ENCODE data around the gene CARD11. TPM values are rescaled to one million over a fixed set of nuclear protein-coding genes. Genes with fewer than 3 reads are reported as not detected.

CARD11 gene
- total RNA-seq, 1 donor from 2014 or later = 9.3 TPM

- peaks cover 13% of the 10 kb centered on the region for H3K36me3 Mint-ChIP-seq
- no peak for DNase-seq (ENCODE audit: low spot score in 2 of 2, unreplicated experiment in 2 of 2)
- peaks cover 2% of the 10 kb centered on the region for H3K4me1 Mint-ChIP-seq
- H3K9me3 Mint-ChIP-seq = peaks cover 29% of the 10 kb centered on the region
- no peak overlapping the region for H3K27ac Mint-ChIP-seq
- H3K4me3 Mint-ChIP-seq = no peak overlapping the region
- no peaks in the 10 kb centered on the region for H3K27me3 Mint-ChIP-seq (ENCODE audit: low read depth)
- TF ChIP-seq CTCF (IDR thresholded peaks at IDR 0.05; ENCODE audit: unreplicated experiment) = no peak
Observed at GRCh38 chr7:2986561-2986960, 57.1 kb downstream of the CARD11 start.

- Mint-ChIP-seq H3K27ac (no peak overlapping the region), H3K36me3 (peaks cover 13% of the 10 kb centered on the region), H3K4me1 (peaks cover 2% of the 10 kb centered on the region), H3K4me3 (no peak overlapping the region), H3K9me3 (peaks cover 24% of the 10 kb centered on the region), H3K27me3 (ENCODE audit: low read depth) (no peaks in the 10 kb centered on the region)
- DNase-seq (ENCODE audit: low spot score in 2 of 2, unreplicated experiment in 2 of 2) = no peak
- no peak for TF ChIP-seq CTCF (IDR thresholded peaks at IDR 0.05; ENCODE audit: unreplicated experiment)
Observed at GRCh38 chr7:2985866-2986265, 57.8 kb downstream of the CARD11 start.

GRCh38 chr7:2984091-2984490, 59.6 kb downstream of the CARD11 start:
- no peak for DNase-seq (ENCODE audit: low spot score in 2 of 2, unreplicated experiment in 2 of 2)
- Mint-ChIP-seq H3K9me3 (peaks cover 14% of the 10 kb centered on the region), H3K27ac (no peak overlapping the region), H3K4me1 (peaks cover 2% of the 10 kb centered on the region), H3K4me3 (no peak overlapping the region), H3K36me3 (peaks cover 7% of the 10 kb centered on the region), H3K27me3 (ENCODE audit: low read depth) (no peaks in the 10 kb centered on the region)
- no peak for TF ChIP-seq CTCF (IDR thresholded peaks at IDR 0.05; ENCODE audit: unreplicated experiment)

- TF ChIP-seq CTCF (IDR thresholded peaks at IDR 0.05; ENCODE audit: unreplicated experiment) = no peak
- Mint-ChIP-seq H3K27ac (no peak overlapping the region), H3K27me3 (ENCODE audit: low read depth) (no peaks in the 10 kb centered on the region), H3K4me1 (peaks cover 2% of the 10 kb centered on the region), H3K4me3 (no peak overlapping the region), H3K9me3 (peaks cover 13% of the 10 kb centered on the region), H3K36me3 (peaks cover 6% of the 10 kb centered on the region)
- no peak for DNase-seq (ENCODE audit: low spot score in 2 of 2, unreplicated experiment in 2 of 2)
Observed at GRCh38 chr7:2983586-2983985, 60.1 kb downstream of the CARD11 start.

- DNase-seq (ENCODE audit: low spot score in 2 of 2, unreplicated experiment in 2 of 2) = no peak
- Mint-ChIP-seq H3K4me1 (peaks cover 2% of the 10 kb centered on the region), H3K27ac (no peak overlapping the region), H3K36me3 (peaks cover 4% of the 10 kb centered on the region), H3K9me3 (peaks cover 10% of the 10 kb centered on the region), H3K27me3 (ENCODE audit: low read depth) (no peaks in the 10 kb centered on the region), H3K4me3 (no peak overlapping the region)
- no peak for TF ChIP-seq CTCF (IDR thresholded peaks at IDR 0.05; ENCODE audit: unreplicated experiment)
Observed at GRCh38 chr7:2982831-2983230, 60.8 kb downstream of the CARD11 start.

GRCh38 chr7:2982401-2982800, 61.3 kb downstream of the CARD11 start:
- H3K4me3 Mint-ChIP-seq = no peak overlapping the region
- no peak for TF ChIP-seq CTCF (IDR thresholded peaks at IDR 0.05; ENCODE audit: unreplicated experiment)
- peaks cover 4% of the 10 kb centered on the region for H3K36me3 Mint-ChIP-seq
- no peaks in the 10 kb centered on the region for H3K27me3 Mint-ChIP-seq (ENCODE audit: low read depth)
- H3K9me3 Mint-ChIP-seq = peaks cover 9% of the 10 kb centered on the region
- H3K27ac Mint-ChIP-seq = no peak overlapping the region
- DNase-seq (ENCODE audit: low spot score in 2 of 2, unreplicated experiment in 2 of 2) = no peak
- H3K4me1 Mint-ChIP-seq = peaks cover 2% of the 10 kb centered on the region
